ENCODE results near the gene SEMA4B.

The SEMA4B gene

DNA sequence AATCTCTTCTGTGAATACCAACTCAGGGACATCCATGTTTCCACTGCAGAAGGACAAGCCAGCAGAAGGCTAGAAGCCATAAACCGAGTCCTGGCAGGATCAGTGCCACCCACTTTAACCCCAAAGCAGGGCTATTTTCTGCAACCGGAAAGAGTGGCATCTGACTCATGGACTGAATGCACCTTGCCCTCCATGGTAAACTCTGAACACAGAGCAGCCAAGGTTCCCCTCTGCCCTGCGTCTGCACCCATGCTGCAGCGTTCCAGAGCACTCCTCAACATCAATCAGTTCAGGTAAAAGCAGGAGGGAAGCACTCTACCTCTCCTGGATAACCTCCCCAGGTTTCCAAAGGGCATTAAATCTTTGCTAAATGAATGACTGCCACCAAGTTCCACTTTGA, 63.5 kb downstream of the SEMA4B start:
- no peak for DNase-seq (ENCODE audit: low read depth)
- TF ChIP-seq, protein P1, sequence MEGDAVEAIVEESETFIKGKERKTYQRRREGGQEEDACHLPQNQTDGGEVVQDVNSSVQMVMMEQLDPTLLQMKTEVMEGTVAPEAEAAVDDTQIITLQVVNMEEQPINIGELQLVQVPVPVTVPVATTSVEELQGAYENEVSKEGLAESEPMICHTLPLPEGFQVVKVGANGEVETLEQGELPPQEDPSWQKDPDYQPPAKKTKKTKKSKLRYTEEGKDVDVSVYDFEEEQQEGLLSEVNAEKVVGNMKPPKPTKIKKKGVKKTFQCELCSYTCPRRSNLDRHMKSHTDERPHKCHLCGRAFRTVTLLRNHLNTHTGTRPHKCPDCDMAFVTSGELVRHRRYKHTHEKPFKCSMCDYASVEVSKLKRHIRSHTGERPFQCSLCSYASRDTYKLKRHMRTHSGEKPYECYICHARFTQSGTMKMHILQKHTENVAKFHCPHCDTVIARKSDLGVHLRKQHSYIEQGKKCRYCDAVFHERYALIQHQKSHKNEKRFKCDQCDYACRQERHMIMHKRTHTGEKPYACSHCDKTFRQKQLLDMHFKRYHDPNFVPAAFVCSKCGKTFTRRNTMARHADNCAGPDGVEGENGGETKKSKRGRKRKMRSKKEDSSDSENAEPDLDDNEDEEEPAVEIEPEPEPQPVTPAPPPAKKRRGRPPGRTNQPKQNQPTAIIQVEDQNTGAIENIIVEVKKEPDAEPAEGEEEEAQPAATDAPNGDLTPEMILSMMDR (conservative IDR thresholded peaks at IDR 0.05; ENCODE audit: low read length), result no peak
- peak overlapping the region; percentile 92 for H3K4me3 ChIP-seq (ENCODE audit: low read length)

DNA sequence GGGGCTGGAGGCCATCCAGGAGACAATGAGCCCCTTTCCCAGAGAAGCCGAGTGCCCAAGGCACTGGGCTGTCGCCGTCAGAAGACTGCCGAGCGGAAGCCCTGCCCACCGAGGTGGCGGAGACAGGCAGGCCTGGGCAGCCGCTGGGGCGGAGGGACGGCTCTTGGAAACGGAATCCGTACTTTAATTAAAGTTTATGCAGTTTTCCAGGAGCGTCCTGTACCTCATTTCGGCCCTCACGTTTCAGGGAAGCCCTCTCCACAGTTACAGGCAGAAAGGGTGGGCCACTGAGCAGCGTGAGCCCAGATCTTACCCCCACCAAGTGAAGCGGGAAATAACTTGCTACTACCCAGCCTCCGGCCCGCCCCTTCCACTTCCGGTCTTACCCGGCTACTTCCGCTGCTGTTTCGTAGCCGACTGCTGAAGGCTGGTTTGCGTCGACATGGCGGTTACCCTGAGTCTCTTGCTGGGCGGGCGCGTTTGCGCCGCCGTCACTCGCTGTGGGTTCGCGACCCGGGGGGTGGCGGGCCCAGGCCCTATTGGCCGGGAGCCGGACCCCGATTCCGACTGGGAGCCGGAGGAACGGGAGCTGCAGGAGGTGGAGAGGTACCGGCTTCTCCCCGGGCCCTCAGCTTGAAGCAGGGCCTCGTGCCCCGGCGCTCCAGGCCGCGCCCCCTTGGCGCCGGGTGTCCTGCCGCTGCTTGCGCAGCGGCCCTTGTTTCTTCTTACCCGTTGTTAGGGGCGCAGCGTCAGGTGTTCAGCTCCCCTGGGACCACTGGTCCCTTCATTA, 64.3 kb downstream of the SEMA4B start, which contains the start of gene NGRN:
TSS of gene NGRN (plus strand) at position 402 of the 790 bp plus-strand sequence. CDS start at position 443, 41 bp downstream.
- DNase-seq (ENCODE audit: low read depth), result peak; percentile 88
- H3K4me3 ChIP-seq (ENCODE audit: low read length), result peak within 1 kb of the TSS; percentile 92
- TF ChIP-seq, protein P1 (conservative IDR thresholded peaks at IDR 0.05; ENCODE audit: low read length), result no peak

DNA sequence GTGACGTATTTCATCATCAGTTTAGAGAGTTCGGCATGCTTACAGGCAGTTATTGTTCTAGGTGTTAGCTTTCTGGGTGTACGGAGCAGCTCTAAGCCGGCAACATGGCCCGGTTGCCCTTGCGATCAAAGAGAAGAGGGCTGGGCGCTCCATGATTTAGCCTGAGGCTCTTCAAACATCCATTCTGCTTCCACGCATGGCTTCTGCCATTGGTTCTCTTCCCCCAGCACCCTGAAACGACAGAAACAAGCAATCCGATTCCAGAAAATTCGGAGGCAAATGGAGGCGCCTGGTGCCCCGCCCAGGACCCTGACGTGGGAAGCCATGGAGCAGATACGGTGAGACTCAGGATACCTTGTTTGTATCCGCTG, 64.9 kb downstream of the SEMA4B start:
- TF ChIP-seq, protein P1 (conservative IDR thresholded peaks at IDR 0.05; ENCODE audit: low read length), result no peak
- no peak for DNase-seq (ENCODE audit: low read depth)
- peak overlapping the region; percentile 92 for H3K4me3 ChIP-seq (ENCODE audit: low read length)

- peak; percentile 24 for DNase-seq (ENCODE audit: low read depth)
- TF ChIP-seq, protein P1 (conservative IDR thresholded peaks at IDR 0.05; ENCODE audit: low read length), result no peak
- peak overlapping the region; percentile 92 for H3K4me3 ChIP-seq (ENCODE audit: low read length)
These were observed 65.4 kb downstream of the SEMA4B start for GRCh38 chr15:90266485-90266884.

- DNase-seq (ENCODE audit: low read depth), result no peak
- no peak overlapping the region for H3K4me3 ChIP-seq (ENCODE audit: low read length)
- TF ChIP-seq, protein P1 (conservative IDR thresholded peaks at IDR 0.05; ENCODE audit: low read length), result no peak
These were observed 67.3 kb downstream of the SEMA4B start for GRCh38 chr15:90268415-90268814.

- TF ChIP-seq, protein P1 (conservative IDR thresholded peaks at IDR 0.05; ENCODE audit: low read length), result no peak
- DNase-seq (ENCODE audit: low read depth), result no peak
- no peak overlapping the region for H3K4me3 ChIP-seq (ENCODE audit: low read length)
These were observed 69.5 kb downstream of the SEMA4B start for GRCh38 chr15:90270502-90271150.

Data from AG10803 (cell line).